Measurements from ENCODE around the gene SLC22A3.

SLC22A3 gene

DNA sequence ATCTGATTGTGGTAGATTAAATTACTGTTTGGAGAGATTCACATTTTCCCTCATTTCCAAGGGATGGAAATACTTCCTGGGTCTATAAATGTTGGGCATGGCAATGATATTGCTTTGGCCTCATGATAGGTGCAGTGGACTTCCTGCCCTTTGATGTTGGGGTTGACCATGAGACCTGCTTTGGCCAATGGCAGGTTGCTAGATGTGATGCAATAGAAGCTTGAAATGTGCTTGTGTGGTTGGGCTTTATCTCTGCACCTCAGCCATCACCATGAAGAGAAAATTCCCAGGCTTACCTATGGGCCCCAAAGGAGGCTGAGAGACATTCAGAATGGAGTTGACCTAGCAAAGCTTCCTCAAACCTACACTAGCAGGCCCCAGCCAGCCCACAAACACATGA is 69.4 kb downstream of the SLC22A3 start:
- DNase-seq (ENCODE audit: low read depth) = no peak

DNA sequence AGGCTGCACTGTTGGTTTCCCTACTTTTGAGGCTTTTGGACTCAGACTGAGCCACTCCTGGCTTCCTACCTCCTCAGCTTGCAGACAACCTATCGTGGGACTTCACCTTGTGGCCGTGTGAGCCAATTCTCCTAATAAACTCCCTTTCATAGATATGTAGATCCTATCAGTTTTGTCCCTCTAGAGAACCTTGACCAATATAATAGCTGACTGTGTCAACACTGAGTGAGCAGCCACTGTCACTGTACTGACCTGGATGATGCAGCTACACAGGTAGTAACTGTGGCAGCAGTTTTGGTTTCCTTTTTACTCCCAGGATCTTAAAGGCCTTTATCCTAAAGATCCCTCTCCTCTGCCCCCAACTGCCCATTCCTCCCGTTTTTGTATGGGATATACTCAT is 70.2 kb downstream of the SLC22A3 start:
- no peak for DNase-seq (ENCODE audit: low read depth)

DNA sequence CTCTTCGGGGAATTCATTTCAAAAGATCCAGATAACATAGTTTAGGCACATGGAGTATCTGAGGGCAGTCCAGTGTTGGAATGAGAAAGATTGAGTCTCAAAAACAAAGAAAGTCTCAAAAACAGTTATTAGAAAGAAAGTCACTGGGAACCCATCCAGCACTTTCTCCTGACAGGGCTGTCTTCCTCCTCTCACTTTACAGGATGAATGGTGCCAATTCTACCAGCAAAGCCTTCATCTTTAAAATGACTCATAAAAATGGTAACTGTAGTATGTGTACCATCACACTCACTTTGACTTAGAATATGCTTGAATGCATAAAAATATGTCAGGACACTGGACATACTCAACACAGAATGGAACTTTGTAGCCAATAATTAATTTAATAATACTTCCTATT is 71.3 kb downstream of the SLC22A3 start:
- no peak for DNase-seq (ENCODE audit: low read depth)

- DNase-seq (ENCODE audit: low read depth) = no peak
These were observed 72.2 kb downstream of the SLC22A3 start for GRCh38 chr6:160420253-160420968.

- no peak for DNase-seq (ENCODE audit: low read depth)
These were observed 72.9 kb downstream of the SLC22A3 start for GRCh38 chr6:160420969-160421556.

GRCh38 chr6:160421854-160422253 is 73.7 kb downstream of the SLC22A3 start:
- DNase-seq (ENCODE audit: low read depth) = no peak

- no peak for DNase-seq (ENCODE audit: low read depth)
These were observed 76.1 kb downstream of the SLC22A3 start for GRCh38 chr6:160424256-160424655.

DNA sequence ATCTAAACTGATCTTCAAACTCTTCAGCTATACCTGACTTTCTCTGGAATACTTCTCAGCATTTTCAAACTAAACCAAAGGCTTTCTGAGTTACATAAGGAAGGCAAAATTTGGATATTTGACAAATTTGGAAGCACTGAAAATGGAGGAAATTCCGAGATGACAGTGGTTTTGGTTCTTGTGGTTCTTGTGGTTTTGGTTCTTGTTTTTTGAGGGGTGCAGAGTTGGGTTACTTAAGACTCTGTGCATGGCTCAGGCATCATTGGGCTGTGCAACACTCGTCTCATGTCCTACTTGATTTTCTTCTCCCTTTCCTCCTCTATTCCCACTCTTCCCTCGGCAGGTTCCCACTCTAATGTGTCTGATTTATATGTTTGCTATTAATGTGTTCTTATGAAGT is 78.0 kb downstream of the SLC22A3 start:
- DNase-seq (ENCODE audit: low read depth) = no peak

GRCh38 chr6:160427312-160428068 is 79.3 kb downstream of the SLC22A3 start:
- no peak for DNase-seq (ENCODE audit: low read depth)

- no peak for DNase-seq (ENCODE audit: low read depth)
These were observed 79.9 kb downstream of the SLC22A3 start for GRCh38 chr6:160428069-160428430.

- no peak for DNase-seq (ENCODE audit: low read depth)
These were observed 80.8 kb downstream of the SLC22A3 start for GRCh38 chr6:160428818-160429619.

DNA sequence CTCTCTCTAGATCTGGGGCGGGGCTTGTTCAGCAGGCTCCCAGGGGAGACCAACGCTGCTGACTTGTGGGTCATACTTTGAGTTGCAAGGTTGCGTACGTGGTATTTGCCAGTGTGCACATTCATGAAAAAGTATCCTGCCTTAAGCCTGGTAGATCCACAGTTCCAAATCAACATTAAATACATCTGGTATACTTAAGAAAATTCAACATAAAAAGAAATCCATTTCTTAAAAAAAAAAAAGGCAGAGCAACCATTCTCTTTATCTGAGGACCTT is 81.4 kb downstream of the SLC22A3 start:
- DNase-seq (ENCODE audit: low read depth) = no peak

DNA sequence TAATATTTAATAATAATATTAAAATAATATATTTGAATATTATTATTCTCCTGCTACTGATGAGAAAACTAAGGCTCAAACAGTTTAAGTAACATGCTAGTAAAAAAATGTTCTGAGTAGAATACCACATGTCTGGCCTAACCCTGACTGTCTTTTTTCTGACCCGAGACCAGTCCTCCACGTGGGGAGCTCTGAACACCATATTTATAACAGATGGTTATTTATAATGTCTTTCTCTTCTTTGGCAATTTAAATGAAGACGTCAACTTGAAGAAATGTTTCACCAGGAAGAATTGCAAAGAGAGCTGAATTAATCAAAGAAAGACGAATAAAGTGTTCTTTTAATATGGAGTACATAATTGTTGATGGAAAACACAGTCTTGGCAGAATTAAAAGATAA is 82.0 kb downstream of the SLC22A3 start:
- DNase-seq (ENCODE audit: low read depth) = no peak

DNA sequence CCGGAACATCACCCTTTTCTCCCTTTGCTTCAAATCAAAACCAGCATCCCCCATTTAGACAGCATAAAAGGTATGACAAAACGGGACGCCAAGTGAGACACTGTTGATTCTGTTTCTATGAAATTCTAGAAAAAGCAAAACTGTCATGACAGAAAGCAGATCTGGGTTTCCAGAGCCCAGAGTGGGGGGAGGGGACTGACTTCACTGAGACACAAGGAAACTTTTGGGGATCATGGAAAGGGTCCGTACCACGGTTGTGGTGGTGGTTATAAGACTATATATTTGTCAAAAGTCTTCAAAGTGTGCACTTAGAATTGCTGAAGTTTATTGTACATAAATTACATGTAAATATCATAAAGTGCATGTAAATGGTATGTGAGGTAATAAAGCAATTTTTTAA is 82.6 kb downstream of the SLC22A3 start:
- no peak for DNase-seq (ENCODE audit: low read depth)

DNA sequence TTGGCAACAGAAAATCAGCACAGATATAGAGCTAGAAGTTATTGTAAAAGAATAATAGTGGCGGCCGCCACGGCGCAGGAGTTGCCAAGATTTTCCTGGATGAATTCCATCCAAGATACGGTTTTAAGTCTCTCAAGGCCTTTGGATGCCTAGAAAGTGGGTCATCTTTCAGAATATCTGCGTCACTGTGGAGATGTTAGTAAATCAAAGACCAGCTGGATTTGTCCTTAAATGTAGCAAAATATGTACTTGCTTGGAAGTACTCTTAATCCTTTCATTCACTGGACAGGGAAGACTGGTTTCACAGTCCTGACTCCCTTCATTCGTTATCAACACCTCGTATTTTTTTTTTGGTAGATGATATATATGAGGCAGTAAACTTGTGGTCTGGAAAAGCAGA is 83.0 kb downstream of the SLC22A3 start:
- no peak for DNase-seq (ENCODE audit: low read depth)

- no peak for DNase-seq (ENCODE audit: low read depth)
These were observed 83.7 kb downstream of the SLC22A3 start for GRCh38 chr6:160431791-160432404.

- no peak for DNase-seq (ENCODE audit: low read depth)
These were observed 87.8 kb downstream of the SLC22A3 start for GRCh38 chr6:160435935-160436334.

DNA sequence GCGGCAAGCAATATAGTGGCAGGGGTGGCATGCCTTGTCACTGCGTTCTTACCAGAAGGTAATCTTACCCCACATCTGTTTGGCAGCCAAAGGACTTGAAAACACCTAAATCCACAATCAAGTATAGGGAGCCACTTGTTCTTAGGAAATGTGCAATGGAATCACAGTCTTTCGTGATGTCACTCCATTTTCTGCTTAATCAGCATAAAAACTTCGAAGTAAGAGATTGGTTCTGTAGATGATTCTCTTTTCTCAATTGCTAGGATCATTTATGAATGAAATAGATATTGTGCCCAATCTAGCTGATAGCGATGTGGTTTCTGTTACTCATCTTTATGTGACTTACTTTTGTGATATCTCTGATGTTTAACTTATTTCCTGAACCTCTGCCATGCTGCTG is 89.0 kb downstream of the SLC22A3 start:
- no peak for DNase-seq (ENCODE audit: low read depth)

DNA sequence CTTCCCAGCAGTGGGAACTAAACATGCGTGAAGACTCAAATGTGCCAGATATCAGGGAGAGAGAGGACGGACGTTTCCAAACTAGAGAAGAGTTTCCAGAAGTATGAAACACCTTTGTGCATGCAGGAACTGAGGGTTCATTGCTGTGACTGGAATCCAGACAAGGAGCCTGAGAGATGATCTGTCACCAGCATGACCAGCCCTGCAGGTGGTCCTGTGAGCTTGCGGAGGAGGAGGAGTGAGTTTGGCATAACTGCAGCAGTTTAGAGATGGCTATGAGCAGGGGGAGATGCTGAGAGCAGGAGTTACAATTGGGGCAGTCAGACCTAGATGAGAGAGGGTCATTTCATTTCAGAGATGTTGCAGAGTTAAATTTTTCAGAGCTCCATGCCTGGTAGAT is 89.6 kb downstream of the SLC22A3 start:
- DNase-seq (ENCODE audit: low read depth) = no peak

DNA sequence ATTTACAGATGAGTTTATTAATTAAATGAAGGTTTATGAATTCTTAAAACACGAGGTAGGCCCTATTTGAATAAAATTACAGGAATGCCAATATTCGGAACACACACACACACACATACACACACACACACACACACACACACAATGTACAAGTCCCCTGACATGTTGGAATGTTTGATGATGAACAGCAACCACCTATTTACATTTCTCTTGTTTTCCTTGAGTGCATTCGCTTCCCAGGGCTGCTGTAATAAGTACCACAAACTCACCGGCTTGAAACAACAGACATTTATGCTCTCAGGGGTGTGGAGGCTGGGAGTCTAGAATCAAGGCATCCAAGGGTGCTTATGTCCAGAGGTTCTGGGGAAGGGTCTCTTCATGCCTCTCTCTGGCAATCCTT is 90.3 kb downstream of the SLC22A3 start:
- no peak for DNase-seq (ENCODE audit: low read depth)

DNA sequence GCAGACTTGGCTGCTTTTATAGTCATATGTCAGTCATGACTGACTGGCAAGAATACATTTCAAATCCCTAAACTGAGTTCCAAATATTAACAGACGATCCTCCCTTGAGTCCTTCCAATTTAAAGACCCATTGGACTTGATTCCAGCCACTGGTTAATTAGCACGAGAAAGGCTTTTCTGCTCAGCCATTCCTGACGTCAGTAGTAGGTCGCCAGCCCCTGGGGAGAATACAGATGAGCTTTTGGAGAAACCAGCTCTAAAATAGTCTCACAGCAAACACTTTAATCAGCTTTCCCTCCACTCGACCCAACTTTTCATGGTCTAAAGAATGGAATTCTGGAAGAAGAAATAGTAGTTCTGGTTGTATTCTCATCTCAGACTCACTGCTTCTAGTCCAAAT is 91.6 kb downstream of the SLC22A3 start:
- no peak for DNase-seq (ENCODE audit: low read depth)

- DNase-seq (ENCODE audit: low read depth) = no peak
These were observed 94.0 kb downstream of the SLC22A3 start for GRCh38 chr6:160442151-160442550.

Data from stimulated activated CD8-positive, alpha-beta memory T cell treated with anti-CD3 and anti-CD28 coated beads, Interleukin-15, amount 100 ng/mL, for 24 hours (primary cell).